PC-9 (cell line): ENCODE results near the gene SH3RF3. TPM values are rescaled to one million over a fixed set of nuclear protein-coding genes. Genes with fewer than 3 reads are reported as not detected.

Source experiments
- BruUV-seq: library from RNA; stranded (reverse); fragments of 400-500 nt; replicated peaks from 2 replicates; lab custom pipeline; 2021; lab: Mats Ljungman, UMichigan
- CTCF ChIA-PET: fragments of 300-600 bp; sonication (Branson Sonifier 250); formaldehyde crosslinking; loops from one replicate; lab custom pipeline; 2022; ENCODE audit warnings: antibody characterized with exemption; lab: Charles Lee
- POLR2A ChIA-PET: fragments of 300-600 bp; sonication (Branson Sonifier 250); formaldehyde crosslinking; loops from one replicate; lab custom pipeline; 2022; ENCODE audit warnings: antibody characterized with exemption; ENCODE audit not compliant: unreplicated experiment; lab: Charles Lee
- DNase-seq, 2 experiments: peaks; one replicate each; pipeline versions ENCODE4 v3.0.0 to v3.0.0-alpha.2; 2015 to 2022; ENCODE audit warnings: mixed read lengths in 1 of 2
- H2AFZ ChIP-seq: fragments of 200-600 bp; sonication (generic); 2 replicates; pipeline ENCODE4 v1.8.1; 2017; ENCODE audit warnings: antibody characterized with exemption
- H3F3A ChIP-seq: fragments of 200-600 bp; sonication (generic); 2 replicates; pipeline ENCODE4 v1.8.1; 2017; ENCODE audit warnings: antibody characterized with exemption, mild to moderate bottlenecking, low read depth; ENCODE audit not compliant: insufficient read depth
- H3K27ac ChIP-seq: fragments of 200-600 bp; sonication (generic); 2 replicates; pipeline ENCODE4 v1.6.1; 2016; ENCODE audit warnings: mixed run types
- H3K27me3 ChIP-seq: fragments of 200-600 bp; sonication (generic); 2 replicates; pipeline ENCODE4 v1.6.1; 2016; ENCODE audit warnings: low read depth, mixed run types; ENCODE audit not compliant: insufficient read depth
- H3K36me3 ChIP-seq: fragments of 200-600 bp; sonication (generic); 2 replicates; pipeline ENCODE4 v1.6.1; 2016; ENCODE audit warnings: low read depth, mixed run types
- H3K4me1 ChIP-seq: fragments of 200-600 bp; sonication (generic); replicated peaks from 2 replicates; pipeline ENCODE4 v1.6.1; 2016; ENCODE audit warnings: mixed run types; ENCODE audit not compliant: insufficient read depth
- H3K4me2 ChIP-seq: fragments of 200-600 bp; sonication (generic); 2 replicates; pipeline ENCODE4 v1.6.1; 2017; ENCODE audit warnings: mixed run types
- H3K4me3 ChIP-seq: fragments of 200-600 bp; sonication (generic); 2 replicates; pipeline ENCODE4 v1.6.1; 2016; ENCODE audit warnings: mixed run types
- H3K79me2 ChIP-seq: fragments of 200-600 bp; sonication (generic); 2 replicates; pipeline ENCODE4 v1.6.1; 2017; ENCODE audit warnings: low read depth, mixed run types
- H3K9me2 ChIP-seq: fragments of 200-600 bp; sonication (generic); 2 replicates; pipeline ENCODE4 v1.8.1; 2017; ENCODE audit warnings: mild to moderate bottlenecking; ENCODE audit not compliant: insufficient read depth
- H3K9me3 ChIP-seq: fragments of 200-600 bp; sonication (generic); 2 replicates; pipeline ENCODE4 v1.8.1; 2016; ENCODE audit warnings: low read depth; ENCODE audit not compliant: insufficient read depth
- H4K20me1 ChIP-seq: fragments of 200-600 bp; sonication (generic); 2 replicates; pipeline ENCODE4 v1.8.1; 2017; ENCODE audit not compliant: insufficient read depth
- CTCF ChIP-seq: fragments of 200-600 bp; sonication (generic); conservative IDR thresholded peaks from 2 replicates; pipeline ENCODE4 v1.6.1; 2017; ENCODE audit warnings: mixed run types, antibody characterized with exemption, mild to moderate bottlenecking, moderate library complexity
- EZH2 ChIP-seq: fragments of 200-600 bp; sonication (generic); IDR thresholded peaks from 2 replicates; pipeline ENCODE4 v1.8.0; 2017; ENCODE audit warnings: antibody characterized with exemption, low read depth
- intact Hi-C: fragments of 100-400 bp; cut with micrococcal nuclease; formaldehyde crosslinking; loops from one replicate; pipeline ENCODE4 v1.10.0; 2022; ENCODE audit not compliant: unreplicated experiment
- total RNA-seq: library from RNA; stranded (reverse); gene quantifications from 2 replicates; pipeline ENCODE4 v1.2.3, GENCODE V29; 2021

Gene SH3RF3
- total RNA-seq, 1 experiment from 2014 or later = 6.1 TPM

DNA sequence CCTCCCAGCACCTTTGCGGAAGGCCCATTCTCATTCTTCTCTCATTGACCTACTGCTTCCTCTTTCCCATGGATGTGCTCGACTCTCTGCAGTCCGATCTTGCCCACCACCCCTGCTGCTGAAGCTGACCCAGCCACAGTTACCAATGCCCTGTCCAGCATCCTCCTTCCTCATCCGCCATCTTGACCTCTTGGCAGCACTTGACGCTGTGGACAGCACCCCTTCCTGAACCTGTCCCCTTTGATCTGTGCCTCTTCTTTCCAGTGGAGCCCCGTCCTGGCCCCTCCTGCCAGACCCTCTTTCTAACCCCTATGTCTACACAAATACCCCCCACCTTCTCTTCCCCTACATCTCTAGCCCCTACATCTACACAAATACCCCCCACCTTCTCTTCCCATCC, 275.7 kb downstream of the SH3RF3 start:
- Histone ChIP-seq H3K4me2 (no peak overlapping the region), H3K27me3 (no peaks in the 10 kb centered on the region), H3K9me3 (no peaks in the 10 kb centered on the region), H3K79me2 (no peaks in the 10 kb centered on the region), H3K4me1 (peaks cover 21% of the 10 kb centered on the region), H4K20me1 (no peaks in the 10 kb centered on the region; the same call in 1 of the 2 replicates), H3F3A (no peaks in the 10 kb centered on the region; the same call in 1 of the 2 replicates), H3K36me3 (no peaks in the 10 kb centered on the region), H3K9me2 (no peaks in the 10 kb centered on the region), H3K4me3 (no peak overlapping the region), H3K27ac (no peak overlapping the region), H2AFZ (no peak overlapping the region)
- ChIA-PET POLR2A (no interaction called here), CTCF (no interaction called here)
- no peak for TF ChIP-seq CTCF
- intact Hi-C loops = loop anchor here (5.0 kb wide), 2 partner anchors 108 to 192 kb away; no protein-coding TSS in a partner anchor
- BruUV-seq = no TSS peak
- DNase-seq = no peak

DNA sequence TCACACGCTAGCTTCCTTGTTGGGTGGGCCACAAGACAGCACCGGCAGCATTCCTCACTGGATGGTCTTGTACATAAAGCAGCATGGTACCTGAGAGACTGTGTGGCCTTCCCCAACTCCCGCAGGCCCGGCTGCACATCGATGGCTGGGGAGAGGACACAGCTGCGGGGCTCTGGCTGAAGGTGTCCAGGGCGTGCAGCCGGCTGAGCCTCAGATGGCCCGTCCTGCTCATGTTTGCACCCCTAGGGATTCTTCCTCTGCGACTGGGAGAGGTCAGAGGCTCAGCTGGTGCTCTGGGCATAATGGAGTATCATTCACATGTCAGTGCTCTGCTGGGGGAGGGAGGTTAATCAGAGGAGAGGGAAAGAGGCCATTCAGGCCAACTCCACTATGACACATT, 276.9 kb downstream of the SH3RF3 start:
- H3K79me2 ChIP-seq = no peaks in the 10 kb centered on the region
- H3K36me3 ChIP-seq = no peaks in the 10 kb centered on the region
- ChIA-PET POLR2A (no interaction called here), CTCF (no interaction called here)
- no peak overlapping the region for H3K4me3 ChIP-seq
- H3F3A ChIP-seq = no peaks in the 10 kb centered on the region; the same call in 1 of the 2 replicates
- H3K27ac ChIP-seq = no peak overlapping the region
- H3K27me3 ChIP-seq = no peaks in the 10 kb centered on the region
- intact Hi-C loops = loop anchor here (2.0 to 5.0 kb wide), 4 partner anchors 65 to 277 kb away; partner anchors contain the start of gene SH3RF3
- peaks cover 21% of the 10 kb centered on the region for H3K4me1 ChIP-seq
- BruUV-seq = no TSS peak
- H2AFZ ChIP-seq = no peak overlapping the region
- H3K9me3 ChIP-seq = no peaks in the 10 kb centered on the region
- no peak overlapping the region for H3K4me2 ChIP-seq
- DNase-seq = no peak
- no peaks in the 10 kb centered on the region for H3K9me2 ChIP-seq
- TF ChIP-seq CTCF (no peak), EZH2 (no peak)
- no peaks in the 10 kb centered on the region; the same call in 1 of the 2 replicates for H4K20me1 ChIP-seq

GRCh38 chr2:109406301-109406700, 277.3 kb downstream of the SH3RF3 start:
- Histone ChIP-seq H3K27ac (no peak overlapping the region), H2AFZ (no peak overlapping the region), H3K36me3 (no peaks in the 10 kb centered on the region), H3K79me2 (no peaks in the 10 kb centered on the region), H3K4me3 (no peak overlapping the region), H3K9me2 (no peaks in the 10 kb centered on the region), H4K20me1 (no peaks in the 10 kb centered on the region; the same call in 1 of the 2 replicates), H3K9me3 (no peaks in the 10 kb centered on the region), H3K4me2 (no peak overlapping the region), H3K4me1 (peaks cover 21% of the 10 kb centered on the region), H3K27me3 (no peaks in the 10 kb centered on the region), H3F3A (no peaks in the 10 kb centered on the region; the same call in 1 of the 2 replicates)
- intact Hi-C loops = loop anchor here (2.0 to 5.0 kb wide), 4 partner anchors 64 to 278 kb away; partner anchors contain the start of gene SH3RF3
- POLR2A ChIA-PET = no interaction called here
- TF ChIP-seq CTCF (no peak), EZH2 (no peak)
- CTCF ChIA-PET = no interaction called here
- BruUV-seq = no TSS peak
- DNase-seq = no peak
